GM19397 (cell line): Measurements from ENCODE around the gene MBNL2.

ENCODE experiments used
- ATAC-seq: cut with Tn5 transposase; IDR thresholded peaks from one replicate; pipeline ENCODE4 v1.9.1; 2021; ENCODE audit warnings: mild to moderate bottlenecking, moderate library complexity; ENCODE audit not compliant: unreplicated experiment

The MBNL2 gene

GRCh38 chr13:97435323-97435722 lies 213.2 kb downstream of the MBNL2 start:
- no peak for ATAC-seq

DNA sequence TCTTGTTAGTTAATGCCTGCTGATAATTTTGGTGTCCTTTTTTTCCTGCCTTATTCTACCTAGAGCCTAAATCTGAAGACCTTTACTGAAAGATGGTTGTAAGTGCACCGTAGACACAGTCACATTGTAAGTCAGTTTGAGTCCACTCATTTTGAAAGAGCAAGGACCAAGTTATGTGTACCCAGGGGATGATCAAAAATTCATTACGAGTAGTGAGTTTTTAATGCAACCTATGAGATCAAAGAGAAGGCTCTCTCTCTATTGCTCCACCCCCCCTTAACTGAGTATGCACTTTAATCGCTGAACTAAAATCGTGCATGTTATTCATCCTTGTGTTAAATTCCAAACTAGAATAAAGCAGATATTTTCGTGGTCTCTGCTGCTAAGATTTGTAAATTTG lies 213.7 kb downstream of the MBNL2 start:
- ATAC-seq, result no peak

DNA sequence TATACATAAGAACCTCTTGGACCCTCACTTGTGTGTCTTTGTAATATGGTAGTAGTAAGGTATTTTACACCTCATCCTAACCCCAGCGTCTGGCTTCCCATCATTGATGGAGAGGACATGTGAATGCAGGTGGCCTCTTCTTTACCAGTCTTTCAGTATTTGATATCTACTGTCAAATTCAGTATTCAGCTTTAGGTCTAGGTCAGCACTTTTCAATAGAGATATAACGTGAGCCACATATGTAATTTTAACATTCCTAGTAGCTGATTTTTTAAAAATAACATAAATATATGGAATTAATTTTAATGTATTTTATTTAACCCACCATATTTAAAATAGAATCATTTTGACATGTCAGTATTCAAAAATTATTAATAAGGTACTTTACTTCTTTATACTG lies 214.7 kb downstream of the MBNL2 start:
- no peak for ATAC-seq

DNA sequence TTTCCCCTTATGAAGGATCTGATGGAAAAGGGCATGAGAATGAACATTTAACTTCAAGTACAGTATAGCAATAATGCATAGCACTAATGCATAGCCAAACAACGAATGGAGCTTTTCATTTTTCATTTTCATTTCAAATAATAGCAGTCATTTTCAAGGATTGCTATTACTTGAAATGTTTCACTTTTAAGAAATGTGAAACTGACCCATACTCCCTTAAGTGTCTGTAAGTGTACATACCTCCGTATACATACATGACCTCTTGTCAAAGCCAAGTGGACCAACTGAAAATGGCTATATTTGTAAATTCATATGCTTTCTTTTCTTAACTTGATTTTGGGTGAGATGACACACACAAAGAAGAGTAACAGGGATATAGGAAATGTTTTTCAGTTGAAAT lies 215.6 kb downstream of the MBNL2 start:
- ATAC-seq, result no peak

- ATAC-seq, result no peak
These were observed 216.9 kb downstream of the MBNL2 start for GRCh38 chr13:97438856-97439595.

- ATAC-seq, result no peak
These were observed 218.6 kb downstream of the MBNL2 start for GRCh38 chr13:97440598-97441170.

- ATAC-seq, result no peak
These were observed 219.2 kb downstream of the MBNL2 start for GRCh38 chr13:97441368-97441767.
